Measurements from ENCODE around the gene EPM2AIP1. TPM values are rescaled to one million over a fixed set of nuclear protein-coding genes. Genes with fewer than 3 reads are reported as not detected.

EPM2AIP1 gene
- total and polyA plus RNA-seq, 9 of the 15 experiments (the other 6 are each of a cell fraction or from before 2014, with no cell fraction given): 6.7 to 44.8 (median 25.2) TPM

DNA sequence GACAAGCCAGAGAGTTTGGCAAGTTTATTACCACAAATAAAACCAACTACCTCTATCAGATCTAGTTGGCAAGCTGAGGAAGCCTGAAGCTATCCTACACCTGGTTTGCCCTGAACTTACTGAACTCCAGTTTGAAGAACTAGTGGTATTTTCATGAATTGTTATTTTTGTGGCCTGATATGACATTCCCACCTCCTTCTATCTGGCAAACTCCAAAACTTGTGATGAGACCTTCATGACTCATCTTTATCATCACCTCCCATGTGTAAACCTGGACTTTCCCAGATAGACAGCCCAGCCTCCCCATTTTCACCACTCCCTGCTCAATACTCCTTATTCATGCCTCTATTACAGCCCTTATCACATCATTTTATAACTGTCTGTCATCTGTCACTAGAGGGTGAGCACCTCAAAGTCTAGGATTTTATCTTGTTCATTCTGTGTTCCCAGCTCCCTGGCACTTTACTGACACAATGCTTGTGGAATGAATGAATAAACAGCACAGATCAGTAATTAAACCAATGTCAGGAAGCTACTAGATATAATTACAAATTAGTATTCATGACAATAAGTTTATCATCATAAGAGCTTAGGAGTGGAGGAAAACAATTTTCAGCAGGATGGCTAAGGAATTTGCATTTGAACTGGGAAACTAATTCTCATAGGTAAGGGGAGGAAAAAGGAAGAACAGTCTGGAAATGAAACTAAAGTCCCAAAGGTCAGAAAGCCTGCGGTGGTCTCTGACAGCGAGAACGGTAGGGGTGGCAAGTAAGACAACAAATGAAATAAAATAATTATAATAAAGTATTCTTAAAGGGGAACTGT is 34.9 kb downstream of the EPM2AIP1 start (continued):
- TF ChIP-seq, protein P1, sequence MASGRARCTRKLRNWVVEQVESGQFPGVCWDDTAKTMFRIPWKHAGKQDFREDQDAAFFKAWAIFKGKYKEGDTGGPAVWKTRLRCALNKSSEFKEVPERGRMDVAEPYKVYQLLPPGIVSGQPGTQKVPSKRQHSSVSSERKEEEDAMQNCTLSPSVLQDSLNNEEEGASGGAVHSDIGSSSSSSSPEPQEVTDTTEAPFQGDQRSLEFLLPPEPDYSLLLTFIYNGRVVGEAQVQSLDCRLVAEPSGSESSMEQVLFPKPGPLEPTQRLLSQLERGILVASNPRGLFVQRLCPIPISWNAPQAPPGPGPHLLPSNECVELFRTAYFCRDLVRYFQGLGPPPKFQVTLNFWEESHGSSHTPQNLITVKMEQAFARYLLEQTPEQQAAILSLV (tag; IDR thresholded peaks at IDR 0.05): 0 out of 2 replicates have a peak, but pooled peaks have one; percentile 10
- peak; percentile 76 for TF ChIP-seq TRIM28 (IDR thresholded peaks at IDR 0.05)
- TF ChIP-seq MEF2A (IDR thresholded peaks at IDR 0.05; ENCODE audit: control insufficient read depth, low read depth, low read length): peak; percentile 60; the same call in 1 of the 2 replicates
- TF ChIP-seq, protein P2, sequence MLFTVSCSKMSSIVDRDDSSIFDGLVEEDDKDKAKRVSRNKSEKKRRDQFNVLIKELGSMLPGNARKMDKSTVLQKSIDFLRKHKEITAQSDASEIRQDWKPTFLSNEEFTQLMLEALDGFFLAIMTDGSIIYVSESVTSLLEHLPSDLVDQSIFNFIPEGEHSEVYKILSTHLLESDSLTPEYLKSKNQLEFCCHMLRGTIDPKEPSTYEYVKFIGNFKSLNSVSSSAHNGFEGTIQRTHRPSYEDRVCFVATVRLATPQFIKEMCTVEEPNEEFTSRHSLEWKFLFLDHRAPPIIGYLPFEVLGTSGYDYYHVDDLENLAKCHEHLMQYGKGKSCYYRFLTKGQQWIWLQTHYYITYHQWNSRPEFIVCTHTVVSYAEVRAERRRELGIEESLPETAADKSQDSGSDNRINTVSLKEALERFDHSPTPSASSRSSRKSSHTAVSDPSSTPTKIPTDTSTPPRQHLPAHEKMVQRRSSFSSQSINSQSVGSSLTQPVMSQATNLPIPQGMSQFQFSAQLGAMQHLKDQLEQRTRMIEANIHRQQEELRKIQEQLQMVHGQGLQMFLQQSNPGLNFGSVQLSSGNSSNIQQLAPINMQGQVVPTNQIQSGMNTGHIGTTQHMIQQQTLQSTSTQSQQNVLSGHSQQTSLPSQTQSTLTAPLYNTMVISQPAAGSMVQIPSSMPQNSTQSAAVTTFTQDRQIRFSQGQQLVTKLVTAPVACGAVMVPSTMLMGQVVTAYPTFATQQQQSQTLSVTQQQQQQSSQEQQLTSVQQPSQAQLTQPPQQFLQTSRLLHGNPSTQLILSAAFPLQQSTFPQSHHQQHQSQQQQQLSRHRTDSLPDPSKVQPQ (CRISPR knock-in tag; IDR thresholded peaks at IDR 0.05; ENCODE audit: borderline replicate concordance): no peak
- TF ChIP-seq, protein P3, sequence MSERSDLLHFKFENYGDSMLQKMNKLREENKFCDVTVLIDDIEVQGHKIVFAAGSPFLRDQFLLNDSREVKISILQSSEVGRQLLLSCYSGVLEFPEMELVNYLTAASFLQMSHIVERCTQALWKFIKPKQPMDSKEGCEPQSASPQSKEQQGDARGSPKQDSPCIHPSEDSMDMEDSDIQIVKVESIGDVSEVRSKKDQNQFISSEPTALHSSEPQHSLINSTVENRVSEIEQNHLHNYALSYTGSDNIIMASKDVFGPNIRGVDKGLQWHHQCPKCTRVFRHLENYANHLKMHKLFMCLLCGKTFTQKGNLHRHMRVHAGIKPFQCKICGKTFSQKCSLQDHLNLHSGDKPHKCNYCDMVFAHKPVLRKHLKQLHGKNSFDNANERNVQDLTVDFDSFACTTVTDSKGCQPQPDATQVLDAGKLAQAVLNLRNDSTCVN (CRISPR knock-in tag; IDR thresholded peaks at IDR 0.05): 0 out of 2 replicates have a peak, but pooled peaks have one; percentile 60
- no peak; the same call in 1 of the 2 replicates for TF ChIP-seq RAD51 (IDR thresholded peaks at IDR 0.05; ENCODE audit: borderline replicate concordance, low read depth)
- TF ChIP-seq, protein P4, sequence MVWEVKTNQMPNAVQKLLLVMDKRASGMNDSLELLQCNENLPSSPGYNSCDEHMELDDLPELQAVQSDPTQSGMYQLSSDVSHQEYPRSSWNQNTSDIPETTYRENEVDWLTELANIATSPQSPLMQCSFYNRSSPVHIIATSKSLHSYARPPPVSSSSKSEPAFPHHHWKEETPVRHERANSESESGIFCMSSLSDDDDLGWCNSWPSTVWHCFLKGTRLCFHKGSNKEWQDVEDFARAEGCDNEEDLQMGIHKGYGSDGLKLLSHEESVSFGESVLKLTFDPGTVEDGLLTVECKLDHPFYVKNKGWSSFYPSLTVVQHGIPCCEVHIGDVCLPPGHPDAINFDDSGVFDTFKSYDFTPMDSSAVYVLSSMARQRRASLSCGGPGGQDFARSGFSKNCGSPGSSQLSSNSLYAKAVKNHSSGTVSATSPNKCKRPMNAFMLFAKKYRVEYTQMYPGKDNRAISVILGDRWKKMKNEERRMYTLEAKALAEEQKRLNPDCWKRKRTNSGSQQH (CRISPR knock-in tag; IDR thresholded peaks at IDR 0.05): 0 out of 2 replicates have a peak, but pooled peaks have one; percentile 59
- TF ChIP-seq NONO (IDR thresholded peaks at IDR 0.05; ENCODE audit: low read depth in 2 of 2, low read length in 1 of 2): peak in 1 of 2 experiments; percentile 57; a peak in 1 of 4 replicates
- no peak for TF ChIP-seq PRPF4 (IDR thresholded peaks at IDR 0.05; ENCODE audit: insufficient read depth, low read depth, low read length, poor library complexity, severe bottlenecking)
- TF ChIP-seq, protein P5, sequence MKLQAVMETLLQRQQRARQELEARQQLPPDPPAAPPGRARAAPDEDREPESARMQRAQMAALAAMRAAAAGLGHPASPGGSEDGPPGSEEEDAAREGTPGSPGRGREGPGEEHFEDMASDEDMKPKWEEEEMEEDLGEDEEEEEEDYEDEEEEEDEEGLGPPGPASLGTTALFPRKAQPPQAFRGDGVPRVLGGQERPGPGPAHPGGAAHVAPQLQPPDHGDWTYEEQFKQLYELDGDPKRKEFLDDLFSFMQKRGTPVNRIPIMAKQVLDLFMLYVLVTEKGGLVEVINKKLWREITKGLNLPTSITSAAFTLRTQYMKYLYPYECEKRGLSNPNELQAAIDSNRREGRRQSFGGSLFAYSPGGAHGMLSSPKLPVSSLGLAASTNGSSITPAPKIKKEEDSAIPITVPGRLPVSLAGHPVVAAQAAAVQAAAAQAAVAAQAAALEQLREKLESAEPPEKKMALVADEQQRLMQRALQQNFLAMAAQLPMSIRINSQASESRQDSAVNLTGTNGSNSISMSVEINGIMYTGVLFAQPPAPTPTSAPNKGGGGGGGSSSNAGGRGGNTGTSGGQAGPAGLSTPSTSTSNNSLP (IDR thresholded peaks at IDR 0.05; ENCODE audit: borderline replicate concordance, low read depth, low read length): peak; percentile 100
- TF ChIP-seq OTX1 (CRISPR knock-in tag; IDR thresholded peaks at IDR 0.05): peak; percentile 33; the same call in 1 of the 2 replicates
- TF ChIP-seq ZBTB8A (IDR thresholded peaks at IDR 0.05; ENCODE audit: partially characterized antibody): no peak
